Renal cortex interstitium (tissue), 11 donors: ENCODE data around the gene TRPC4. TPM values are rescaled to one million over a fixed set of nuclear protein-coding genes. Genes with fewer than 3 reads are reported as not detected.
"Not testable (repeated sequence)": the region's sequence is repeated elsewhere in the genome, so short reads cannot be mapped to it uniquely, and the experiment has no call there.

ENCODE experiments used
- DNase-seq, 11 donors: peaks; one replicate each; pipeline ENCODE4 v3.0.0-alpha.2; 2013; ENCODE audit warnings: low read depth in 9 of 11, low spot score in 4 of 11; ENCODE audit errors: extremely low read depth in 1 of 11
- polyA plus RNA-seq, 3 donors: library from polyadenylated mRNA; unstranded; fragments of 120-200 nt; gene quantifications; one replicate each; pipeline ENCODE4 v1.2.1, GENCODE V29; 2013; ENCODE audit not compliant: insufficient read length in 3 of 3

TRPC4 gene
- polyA plus RNA-seq, 3 donors, result 4.4 to 6.4 (median 4.5) TPM

DNA sequence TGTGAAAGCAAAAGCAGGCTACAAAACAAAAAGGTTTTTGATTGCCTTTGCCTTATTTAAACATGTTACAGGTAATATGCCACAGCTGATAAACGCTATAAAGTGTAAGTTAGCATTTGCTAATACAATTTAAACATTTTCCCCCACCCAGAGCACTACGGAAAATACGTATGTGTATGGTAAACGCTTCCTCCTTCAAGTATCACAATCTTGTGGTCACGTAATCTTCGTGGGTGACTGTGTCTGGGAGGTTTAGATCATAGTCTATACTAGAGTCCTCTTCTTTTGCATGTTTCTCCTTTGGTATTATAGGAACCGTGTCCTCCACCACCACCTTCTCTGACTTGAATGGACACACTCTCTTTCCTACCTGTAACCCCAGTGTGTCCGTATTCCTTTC lies 232.9 kb downstream of the TRPC4 start:
- DNase-seq, result no peak

DNA sequence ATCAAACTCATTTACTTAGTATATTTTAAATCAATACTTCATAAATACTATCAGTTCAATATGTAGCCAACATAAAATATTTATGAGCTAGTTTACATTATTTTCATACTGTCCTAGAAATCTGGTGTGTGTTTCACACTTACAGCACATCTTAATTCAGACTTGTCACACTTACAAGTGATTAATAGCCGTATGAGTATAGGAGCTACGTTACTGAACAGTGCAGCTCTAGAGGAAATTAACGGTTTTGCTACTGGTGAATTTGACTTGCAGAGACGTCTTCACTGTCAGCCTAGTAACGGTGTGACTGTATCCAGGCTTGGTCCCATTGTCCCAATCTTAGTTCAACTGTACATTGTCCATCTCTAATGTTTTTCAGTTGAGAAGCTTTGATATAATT lies 237.3 kb downstream of the TRPC4 start:
- DNase-seq, result no peak

DNA sequence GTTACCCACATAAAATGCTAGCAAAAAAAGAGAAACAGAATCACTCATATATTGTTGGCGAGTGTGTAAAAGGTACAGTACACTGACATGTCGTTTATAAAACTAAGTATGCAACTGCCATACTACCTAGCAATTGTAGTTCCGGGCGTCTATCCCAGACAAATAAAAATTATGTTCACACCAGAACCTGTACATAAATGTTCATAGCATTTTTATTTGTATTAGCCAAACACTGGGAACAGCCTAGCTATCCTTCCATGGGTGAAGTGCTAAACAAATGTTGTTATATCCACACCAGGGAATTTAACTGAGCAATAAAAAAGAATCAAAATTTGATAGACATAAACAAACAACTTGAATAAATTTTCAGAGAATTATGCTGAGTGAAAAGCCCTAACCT lies 242.1 kb downstream of the TRPC4 start:
- no peak for DNase-seq

DNA sequence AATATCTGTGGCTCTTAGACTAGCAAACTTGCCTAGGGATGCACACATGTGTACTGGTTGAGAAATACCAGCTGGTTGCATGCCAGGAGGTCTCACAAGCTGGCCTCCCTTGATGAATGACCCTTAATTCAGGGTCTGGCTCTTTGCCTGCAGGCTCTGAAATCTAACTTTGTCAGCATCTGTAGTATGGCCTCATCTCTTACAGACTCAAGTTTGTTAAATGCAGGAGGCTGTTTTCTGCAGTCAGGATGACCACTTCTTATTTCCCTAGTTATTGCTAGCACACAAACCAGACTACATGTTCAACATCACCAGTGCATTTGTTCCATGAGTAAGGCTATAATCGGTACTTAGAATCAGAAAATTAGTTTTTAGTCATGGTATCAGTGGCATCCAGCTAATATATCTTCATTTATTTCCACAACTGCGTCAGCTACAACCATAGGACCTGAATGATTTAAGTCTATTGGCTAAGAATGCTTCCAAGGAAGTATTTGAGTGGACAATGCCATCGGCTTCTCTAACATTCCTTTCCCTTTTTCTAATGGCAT lies 247.7 kb downstream of the TRPC4 start:
- DNase-seq, result no peak

DNA sequence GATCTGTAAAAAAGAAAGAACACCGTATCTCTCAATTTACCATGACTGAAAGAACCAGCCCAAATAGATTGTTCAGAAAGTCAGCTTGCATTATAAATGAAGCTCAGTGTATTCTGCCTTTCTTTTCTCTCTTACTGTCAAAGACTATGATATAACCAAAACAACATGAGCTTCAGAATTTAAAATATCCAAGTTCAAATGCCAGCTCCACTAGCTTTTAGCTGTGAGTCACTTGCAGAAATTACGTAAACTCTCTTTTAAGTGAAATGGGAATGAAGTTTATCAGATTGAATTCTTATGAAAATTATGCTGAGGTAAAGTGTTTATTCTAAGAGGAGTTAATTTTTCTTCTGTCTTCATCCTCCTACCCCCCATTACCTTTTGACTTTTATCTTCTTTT lies 251.0 kb downstream of the TRPC4 start:
- no peak for DNase-seq

DNA sequence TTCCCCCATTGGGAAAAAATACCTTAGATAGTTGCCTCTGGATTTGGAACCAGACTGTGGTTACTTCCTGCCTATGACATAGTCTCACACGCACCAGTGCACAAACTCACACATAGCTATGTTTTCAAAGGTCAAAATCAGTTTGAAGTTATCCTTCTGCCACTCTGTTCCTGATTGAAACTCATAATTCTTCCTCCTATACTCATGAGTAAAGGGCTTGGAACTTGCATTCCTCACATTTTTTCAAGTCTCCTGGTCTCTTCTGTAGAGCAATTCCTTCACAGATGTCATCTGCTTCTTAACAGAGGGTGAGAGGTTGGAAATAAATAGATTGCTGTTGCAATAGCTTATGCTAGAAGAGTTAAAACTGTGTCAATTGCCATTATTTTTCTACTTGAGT lies 252.4 kb downstream of the TRPC4 start:
- peak in 1 of 11 donors; percentile 22 for DNase-seq

DNA sequence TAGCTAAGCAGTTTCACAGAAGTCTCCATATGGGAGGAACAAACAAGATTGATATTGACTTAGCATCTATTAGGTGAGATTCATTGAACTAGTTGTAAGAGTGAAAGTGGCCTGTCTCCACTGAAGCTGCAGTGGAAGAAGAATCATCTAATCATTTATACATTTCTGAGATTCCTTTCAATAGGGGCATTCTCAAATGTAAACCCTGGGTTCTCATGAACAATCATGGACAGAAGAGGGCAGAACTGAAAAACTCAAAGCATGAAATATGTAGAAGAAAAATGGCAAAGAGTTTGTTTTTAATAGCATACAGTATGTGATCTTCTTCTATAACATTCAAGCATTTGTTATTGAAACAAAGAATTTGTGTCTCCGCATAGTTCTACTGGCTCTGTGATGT lies 253.4 kb downstream of the TRPC4 start:
- DNase-seq, result no peak

DNA sequence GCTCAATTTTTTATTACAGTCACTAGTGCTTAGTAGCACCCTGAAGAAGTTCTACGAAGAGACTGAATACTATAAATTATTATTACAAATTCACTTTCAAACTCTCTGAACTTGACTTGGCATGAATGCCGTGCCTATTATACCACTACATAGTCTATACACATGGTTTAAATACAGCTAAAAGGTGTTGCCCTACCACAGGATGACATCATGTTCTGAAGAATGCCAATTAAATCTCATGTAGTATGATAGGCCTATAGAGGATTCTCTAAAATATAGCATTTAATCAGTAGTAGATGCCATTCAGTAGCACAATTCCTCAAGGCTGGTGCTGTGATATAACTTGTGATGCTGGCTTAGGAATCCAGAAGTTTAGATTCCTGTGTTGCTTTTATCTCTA lies 254.3 kb downstream of the TRPC4 start:
- DNase-seq, result no peak

DNA sequence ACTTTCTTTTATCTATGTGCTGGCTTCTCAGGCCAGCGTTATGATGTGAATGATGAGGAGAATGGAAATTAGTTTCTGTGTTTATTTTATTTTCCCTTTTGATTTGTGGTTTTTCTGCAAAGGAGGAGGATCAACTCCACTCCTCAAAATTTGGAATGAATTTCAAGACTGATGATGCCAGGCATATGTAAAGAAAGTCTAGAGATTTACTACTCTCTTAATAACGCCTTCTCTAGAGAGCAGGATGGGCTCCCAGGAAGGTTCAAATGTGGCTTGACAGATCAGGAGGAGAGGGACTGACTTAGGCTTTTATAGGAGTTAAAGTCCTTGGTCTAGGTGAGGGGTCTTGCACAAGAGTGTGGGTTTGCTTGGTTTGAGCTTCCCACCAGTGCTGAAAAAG lies 255.9 kb downstream of the TRPC4 start:
- DNase-seq, result no peak

DNA sequence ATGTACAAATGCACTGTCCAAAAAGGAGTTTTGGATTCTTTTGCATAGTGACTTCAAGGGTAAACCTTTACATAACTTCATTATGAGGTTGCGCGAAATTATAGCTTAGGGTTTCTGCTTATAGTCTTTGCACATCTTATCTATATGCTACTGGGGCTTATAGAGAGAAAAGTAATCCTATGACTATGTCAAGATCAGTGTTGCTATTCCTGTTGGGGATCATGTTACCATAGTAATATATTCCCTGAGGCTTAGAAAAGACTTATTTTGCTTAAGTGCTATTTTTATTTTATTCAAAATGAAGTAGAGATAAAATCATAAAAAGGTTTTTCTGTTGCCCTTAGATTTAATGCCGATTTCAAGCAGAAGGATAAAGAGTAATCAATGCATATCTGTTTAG lies 256.3 kb downstream of the TRPC4 start:
- DNase-seq, result no peak

DNA sequence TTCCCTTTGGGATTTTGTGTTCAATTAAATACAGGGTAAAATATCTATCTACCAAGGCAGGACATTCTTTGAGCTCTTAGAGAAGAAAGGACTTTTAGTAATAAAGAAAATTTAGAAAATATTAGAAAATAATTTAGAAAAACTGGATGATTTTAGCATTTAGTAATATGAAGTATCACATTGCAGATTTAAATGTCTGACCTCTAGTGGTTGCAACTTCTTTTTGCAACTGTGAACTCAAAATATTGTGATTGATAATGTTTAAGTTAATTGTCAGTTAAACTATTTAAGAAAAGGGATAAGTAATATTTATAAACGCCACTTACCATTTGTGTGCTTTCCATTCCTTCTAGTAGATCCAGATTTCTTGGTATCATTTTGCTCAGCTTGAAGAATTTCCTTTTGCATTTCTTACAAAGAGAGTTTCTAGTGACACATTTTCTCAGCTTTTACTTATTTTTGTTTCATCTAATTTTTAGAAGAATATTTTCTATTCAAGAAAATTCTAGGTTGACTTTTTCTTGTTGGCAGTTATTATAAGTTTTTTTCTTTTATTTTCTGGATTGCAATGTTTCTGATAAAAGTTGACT lies 260.7 kb downstream of the TRPC4 start:
- no peak for DNase-seq

DNA sequence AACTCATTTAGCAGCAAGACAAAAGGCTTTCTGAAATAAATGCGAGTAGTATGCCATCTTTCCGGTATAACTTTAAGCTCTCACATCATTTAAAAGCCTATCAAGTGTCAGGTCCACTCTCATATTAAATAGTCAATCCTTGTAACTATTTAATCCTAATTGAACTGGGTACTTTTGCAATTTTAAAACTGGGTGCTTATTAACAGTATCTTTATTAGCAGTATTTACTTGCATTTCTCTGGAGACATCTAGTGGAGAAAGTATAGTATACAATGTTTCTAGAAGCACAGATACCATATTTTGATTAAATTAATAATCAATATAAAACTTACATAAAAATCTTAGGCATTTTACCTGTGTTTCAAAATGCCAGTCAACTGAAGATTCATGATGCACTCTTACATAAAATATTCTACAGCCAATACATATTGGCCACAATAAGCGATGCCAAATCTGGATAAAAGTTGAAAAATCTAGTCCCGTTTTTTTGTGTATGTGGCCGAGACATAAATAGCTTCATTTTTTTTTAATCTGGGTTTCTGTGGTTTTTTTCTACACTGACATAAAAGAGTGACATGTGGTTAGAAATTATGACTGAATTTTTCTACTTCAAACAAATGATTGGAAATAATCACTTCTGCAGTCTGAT lies 266.7 kb downstream of the TRPC4 start:
- peak in 1 of 11 donors; percentile 28 for DNase-seq

DNA sequence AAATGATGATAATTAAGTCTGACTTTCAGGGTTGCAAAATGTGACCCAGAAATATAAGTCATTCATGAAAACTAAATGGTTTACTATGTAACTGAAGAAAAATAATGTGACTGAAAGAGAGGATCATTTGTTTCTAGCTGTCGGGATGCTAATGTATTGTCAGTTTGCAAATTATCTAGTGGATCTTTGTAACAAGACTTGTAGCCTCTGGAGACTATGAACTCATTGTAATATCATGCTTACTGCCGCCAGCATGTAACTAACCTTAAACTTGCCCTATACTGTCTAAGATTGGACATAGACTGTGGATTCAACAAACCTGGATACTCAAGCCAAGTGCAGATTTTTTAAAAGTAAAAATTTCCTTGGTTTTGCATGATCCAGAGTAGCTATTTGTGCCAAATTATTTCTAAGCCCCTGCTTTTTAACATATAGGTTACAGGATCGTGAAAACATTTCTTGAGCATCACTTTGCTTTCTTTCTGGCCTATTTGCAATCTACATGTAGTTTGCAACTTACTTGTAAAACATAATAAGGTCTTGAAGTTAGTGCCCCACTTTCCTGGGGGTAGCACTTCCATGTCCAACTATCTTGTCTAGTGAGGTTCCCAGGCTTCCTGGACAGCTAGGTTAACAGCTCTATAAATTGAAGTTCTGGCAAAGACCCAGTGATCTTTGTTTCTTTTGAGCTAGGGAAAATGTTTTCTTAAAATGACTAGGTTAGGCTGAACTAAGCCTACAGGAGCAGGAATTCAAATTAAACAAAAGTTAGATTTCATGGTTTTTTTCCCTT lies 267.7 kb downstream of the TRPC4 start:
- no peak for DNase-seq

DNA sequence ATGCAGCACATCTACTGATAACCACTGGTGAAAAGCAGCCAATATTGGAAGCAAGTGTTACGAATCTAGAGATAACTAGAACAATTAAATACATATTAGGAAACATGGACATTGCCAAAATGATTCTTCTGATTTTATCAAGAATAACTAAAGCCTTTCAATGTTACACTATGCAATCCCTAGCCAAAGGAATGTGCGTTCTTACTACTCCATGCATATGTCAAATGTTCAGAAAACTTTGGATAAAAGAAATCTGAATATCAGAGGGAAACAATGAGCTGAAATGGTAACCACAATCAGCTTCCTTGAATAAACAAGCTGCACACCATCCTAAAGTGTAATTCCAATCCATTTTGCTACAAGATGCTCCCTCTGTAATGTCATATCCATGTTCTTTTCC lies 270.1 kb downstream of the TRPC4 start:
- no peak for DNase-seq

DNA sequence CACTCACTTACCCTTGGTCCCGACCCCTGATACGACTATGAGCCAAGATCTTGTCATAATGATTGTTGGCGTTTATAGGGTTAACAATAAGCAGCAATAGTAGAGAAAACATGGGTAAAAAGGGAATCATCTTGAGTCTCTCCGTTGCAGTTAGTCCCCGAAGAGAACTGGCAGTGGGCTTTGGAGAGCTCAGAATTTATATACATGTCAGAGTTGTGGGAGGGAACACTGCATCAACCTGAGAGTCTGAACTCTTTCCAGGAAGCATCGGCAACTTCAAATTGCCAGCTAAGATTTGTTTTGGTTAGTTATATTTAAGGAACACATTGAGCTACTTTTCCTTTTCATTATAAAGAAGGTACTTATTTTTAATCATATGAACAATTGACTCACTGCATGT lies 271.0 kb downstream of the TRPC4 start, which contains the start of gene POSTN:
Gene POSTN, minus strand, starts transcription at position 172 of the 400 bp plus-strand sequence. Its CDS starts 42 bp downstream, at position 130.
- peak in 8 of 11 donors; percentile 13 to 42 (median 26) for DNase-seq

DNA sequence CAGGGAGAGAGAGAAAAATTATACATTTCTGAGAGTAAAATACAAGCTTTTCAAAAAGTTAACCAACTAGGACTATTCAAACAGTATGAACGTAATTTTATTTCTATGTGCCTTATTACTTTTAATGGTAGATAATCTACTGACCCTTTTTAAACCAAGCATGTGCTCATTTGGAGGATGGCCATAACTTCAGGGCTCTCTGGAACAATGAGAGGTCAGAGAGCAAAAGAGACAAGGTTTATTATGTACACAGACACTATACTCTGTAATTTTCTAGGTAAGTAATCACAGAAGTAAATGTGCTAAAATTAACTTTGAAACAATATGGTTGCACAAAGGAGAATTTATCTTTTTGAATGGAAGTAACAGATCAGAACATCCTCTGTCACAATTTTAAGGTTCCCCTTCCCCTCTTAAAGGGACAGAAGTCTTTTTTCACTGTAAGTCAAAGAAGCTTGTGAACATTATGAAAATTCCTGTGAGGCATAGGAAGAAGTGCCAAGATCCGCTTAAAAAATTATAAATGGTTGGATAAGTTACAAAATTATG lies 272.0 kb downstream of the TRPC4 start:
- no peak for DNase-seq

DNA sequence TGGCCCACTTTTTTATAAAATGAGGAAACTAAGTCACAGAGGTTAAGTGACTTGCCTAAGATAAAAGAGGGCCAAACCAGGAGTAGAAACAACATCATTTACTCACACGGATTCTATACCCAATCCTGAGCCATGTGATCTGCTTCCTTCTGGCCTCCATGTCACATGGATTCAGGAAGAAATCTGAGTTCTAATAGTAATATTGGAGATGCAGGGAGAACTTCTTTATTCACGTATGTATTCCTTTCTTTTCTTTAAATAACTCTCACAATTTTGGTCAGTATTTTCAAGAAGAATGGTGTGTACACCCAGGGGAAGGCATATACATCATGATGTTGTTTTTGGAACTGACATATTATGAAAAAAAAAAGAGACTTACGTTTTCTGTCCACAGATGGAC lies 272.8 kb downstream of the TRPC4 start:
- DNase-seq, result no peak

DNA sequence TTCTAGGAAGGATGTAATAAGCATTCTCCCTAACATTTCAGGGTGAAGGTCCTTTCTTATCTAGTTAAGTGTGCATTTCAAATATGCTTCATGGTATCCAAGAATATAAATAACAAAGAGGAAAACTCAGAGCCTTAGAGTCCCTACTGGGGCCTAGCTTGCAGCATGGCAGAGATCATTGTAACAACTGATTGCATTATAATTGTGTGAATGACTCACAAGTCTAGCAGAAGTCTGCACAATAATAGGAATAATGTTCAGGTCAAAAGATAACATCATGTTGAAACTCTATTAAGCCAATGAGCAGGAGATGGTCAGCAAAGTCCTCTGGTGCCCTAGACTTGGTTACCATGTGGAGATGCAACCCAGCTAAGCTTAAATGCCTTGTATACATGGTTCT lies 274.4 kb downstream of the TRPC4 start:
- DNase-seq, result no peak

DNA sequence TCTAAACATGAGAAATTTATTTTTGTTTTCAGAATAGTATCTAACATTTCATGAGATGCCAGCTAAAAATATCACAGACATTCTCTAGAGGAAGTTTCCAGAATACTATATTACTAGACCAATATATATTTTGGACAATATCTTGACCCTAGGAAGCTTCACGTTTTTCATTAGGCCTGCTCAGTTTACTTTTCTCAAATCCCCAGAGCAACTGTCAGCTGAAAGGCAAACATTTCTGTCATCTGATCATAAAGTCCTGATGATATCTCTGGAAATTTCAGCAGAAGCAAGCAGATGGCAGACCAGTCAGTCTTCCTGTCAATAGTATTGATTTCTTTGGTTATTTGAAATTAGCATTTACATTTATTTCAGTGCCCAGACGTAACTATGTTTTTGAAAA lies 275.0 kb downstream of the TRPC4 start:
- no peak for DNase-seq

DNA sequence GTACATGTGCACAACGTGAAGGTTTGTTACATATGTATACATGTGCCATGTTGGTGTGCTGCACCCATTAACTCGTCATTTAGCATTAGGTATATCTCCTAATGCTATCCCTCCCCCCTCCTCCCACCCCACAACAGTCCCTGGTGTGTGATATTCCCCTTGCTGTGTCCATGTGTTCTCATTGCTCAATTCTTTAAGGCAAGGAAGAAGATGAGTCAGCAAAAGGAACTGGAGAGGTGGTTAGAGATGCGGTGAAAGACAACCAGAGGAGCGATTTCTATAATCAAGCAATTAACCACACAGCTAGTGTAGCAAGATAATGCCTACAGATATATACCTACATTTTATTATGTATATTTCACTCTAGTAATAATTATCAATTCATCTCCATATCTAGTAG lies 280.2 kb downstream of the TRPC4 start:
- not testable (repeated sequence) for DNase-seq
